ENCODE results near the gene PPM1E.
"Not testable (repeated sequence)": the region's sequence is repeated elsewhere in the genome, so short reads cannot be mapped to it uniquely, and the experiment has no call there.

The PPM1E gene

DNA sequence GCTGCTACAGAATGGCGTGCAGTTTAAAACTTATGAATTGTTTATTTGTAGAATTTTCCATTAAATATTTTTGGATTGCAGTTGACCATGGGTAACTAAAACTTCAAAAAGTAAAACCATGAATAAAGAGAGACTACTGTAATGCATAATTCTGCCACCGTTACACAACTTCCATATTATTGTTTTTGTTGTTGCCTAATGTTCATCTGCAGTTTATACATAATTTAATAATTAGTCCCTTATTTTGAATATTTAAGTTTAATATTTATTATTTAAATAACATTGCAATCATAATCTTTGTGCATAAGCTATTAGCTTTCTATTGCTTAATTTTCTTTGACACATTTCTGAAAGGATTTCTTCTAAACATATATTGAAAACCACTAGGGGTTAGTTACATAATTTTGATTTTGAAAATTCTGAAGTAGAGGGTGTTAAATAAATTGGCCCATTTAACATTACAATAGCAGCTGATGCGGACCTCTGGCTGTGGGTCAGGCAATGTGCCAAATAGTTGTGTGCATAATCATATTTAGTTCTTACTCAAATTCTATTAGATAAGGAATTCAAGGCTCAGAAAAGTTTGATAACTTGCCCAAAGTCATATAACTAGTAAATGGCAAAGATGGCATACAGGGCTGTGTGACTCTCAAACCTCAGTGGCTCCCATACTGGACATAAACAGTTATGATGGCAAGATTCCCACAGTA, 31.1 kb downstream of the PPM1E start:
- peak; percentile 34 for DNase-seq (ENCODE audit: low read depth, low spot score)
- TF ChIP-seq, protein P1, sequence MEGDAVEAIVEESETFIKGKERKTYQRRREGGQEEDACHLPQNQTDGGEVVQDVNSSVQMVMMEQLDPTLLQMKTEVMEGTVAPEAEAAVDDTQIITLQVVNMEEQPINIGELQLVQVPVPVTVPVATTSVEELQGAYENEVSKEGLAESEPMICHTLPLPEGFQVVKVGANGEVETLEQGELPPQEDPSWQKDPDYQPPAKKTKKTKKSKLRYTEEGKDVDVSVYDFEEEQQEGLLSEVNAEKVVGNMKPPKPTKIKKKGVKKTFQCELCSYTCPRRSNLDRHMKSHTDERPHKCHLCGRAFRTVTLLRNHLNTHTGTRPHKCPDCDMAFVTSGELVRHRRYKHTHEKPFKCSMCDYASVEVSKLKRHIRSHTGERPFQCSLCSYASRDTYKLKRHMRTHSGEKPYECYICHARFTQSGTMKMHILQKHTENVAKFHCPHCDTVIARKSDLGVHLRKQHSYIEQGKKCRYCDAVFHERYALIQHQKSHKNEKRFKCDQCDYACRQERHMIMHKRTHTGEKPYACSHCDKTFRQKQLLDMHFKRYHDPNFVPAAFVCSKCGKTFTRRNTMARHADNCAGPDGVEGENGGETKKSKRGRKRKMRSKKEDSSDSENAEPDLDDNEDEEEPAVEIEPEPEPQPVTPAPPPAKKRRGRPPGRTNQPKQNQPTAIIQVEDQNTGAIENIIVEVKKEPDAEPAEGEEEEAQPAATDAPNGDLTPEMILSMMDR (IDR thresholded peaks at IDR 0.05; ENCODE audit: insufficient read depth, low read length, missing control alignments), result no peak
- H3K4me3 ChIP-seq (ENCODE audit: low read depth, low read length), result no peak overlapping the region
- ChIA-PET POLR2A (no interaction called here), CTCF (interaction anchor here (1.5 kb wide), 1 partner anchor 12 kb away, joined by 3 read pairs; no protein-coding TSS in a partner anchor)

DNA sequence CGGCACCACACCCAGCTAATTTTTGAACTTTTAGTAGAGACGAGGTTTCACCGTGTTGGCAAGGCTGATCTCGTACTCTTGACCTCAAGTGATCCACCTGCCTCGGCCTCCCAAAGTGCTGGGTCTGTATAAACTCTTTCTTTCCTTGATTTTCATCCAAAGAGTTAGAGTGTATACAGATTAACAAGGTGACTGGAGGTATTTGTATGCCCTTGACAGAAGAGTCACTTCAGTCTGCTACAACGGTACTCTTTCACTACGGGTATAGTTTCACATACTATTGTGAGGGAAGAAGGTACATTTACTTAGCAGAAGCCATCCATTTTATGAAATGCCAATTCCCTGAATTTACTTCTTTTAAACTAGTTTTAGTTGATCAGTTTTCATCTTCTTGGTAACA, 32.5 kb downstream of the PPM1E start:
- no peak overlapping the region for H3K4me3 ChIP-seq (ENCODE audit: low read depth, low read length)
- no peak for DNase-seq (ENCODE audit: low read depth, low spot score)
- TF ChIP-seq, protein P1 (IDR thresholded peaks at IDR 0.05; ENCODE audit: insufficient read depth, low read length, missing control alignments), result no peak
- ChIA-PET CTCF (no interaction called here), POLR2A (no interaction called here)

DNA sequence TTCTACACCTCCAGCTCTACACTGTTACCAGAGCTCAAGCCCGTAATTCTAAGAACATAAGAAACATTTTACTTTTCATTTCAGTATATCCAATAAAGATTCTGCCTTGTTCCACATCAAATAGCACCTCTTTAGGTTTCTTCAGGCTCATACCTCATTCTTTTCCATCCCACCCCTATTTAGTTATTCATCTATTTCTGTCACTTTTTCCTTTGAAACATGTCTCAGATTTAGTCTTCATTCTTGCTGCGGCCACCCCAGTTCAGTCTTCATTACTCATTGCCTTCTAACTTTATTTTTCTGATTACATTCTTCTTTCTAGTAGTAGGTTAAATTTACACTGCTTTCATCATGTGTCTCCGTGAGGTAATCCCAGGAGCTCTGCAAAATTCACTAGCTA, 33.5 kb downstream of the PPM1E start:
- DNase-seq (ENCODE audit: low read depth, low spot score), result no peak
- CTCF ChIA-PET, result no interaction called here
- H3K4me3 ChIP-seq (ENCODE audit: low read depth, low read length), result no peak overlapping the region
- TF ChIP-seq, protein P1 (IDR thresholded peaks at IDR 0.05; ENCODE audit: insufficient read depth, low read length, missing control alignments), result no peak
- POLR2A ChIA-PET, result no interaction called here

DNA sequence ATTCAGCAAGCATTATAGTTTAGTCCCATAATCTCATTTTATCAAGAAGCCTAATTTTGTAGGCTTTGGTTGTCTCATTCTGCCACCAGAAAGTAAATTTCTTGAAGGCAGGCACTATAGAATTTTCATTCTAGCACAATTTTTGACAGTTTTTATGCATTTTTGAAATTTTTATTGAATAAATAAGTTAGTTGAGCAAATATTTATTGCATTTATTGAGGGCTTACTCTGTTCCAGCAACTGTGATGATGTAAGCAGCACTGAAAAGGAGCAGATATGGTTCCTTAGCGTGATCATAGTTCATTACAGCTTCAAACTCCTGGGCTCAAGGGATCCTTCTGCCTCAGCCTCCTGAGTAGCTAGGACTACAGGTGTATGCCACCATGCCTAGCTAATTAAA, 34.2 kb downstream of the PPM1E start:
- POLR2A ChIA-PET, result no interaction called here
- H3K4me3 ChIP-seq (ENCODE audit: low read depth, low read length), result no peak overlapping the region
- CTCF ChIA-PET, result no interaction called here
- TF ChIP-seq, protein P1 (IDR thresholded peaks at IDR 0.05; ENCODE audit: insufficient read depth, low read length, missing control alignments), result no peak
- no peak for DNase-seq (ENCODE audit: low read depth, low spot score)

DNA sequence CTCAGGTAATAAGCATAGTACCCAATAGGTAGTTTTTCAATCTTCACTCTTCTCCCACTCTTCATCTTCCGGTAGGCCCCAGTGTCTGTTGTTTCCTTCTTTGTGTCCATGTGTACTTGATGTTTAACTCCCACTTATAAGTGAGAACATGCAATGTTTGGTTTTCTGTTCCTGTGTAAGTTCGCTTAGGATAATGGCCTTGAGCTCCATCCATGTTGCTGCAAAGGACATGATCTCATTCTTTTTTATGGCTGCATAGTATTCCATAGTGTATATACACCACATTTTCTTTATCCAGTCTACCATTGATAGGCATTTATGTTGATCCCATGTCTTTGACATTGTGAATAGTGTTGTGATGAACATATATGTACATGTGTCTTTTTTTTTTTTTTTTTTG, 38.9 kb downstream of the PPM1E start:
- DNase-seq (ENCODE audit: low read depth, low spot score); CTCF ChIA-PET; POLR2A ChIA-PET; H3K4me3 ChIP-seq (ENCODE audit: low read depth, low read length): not testable (repeated sequence)

DNA sequence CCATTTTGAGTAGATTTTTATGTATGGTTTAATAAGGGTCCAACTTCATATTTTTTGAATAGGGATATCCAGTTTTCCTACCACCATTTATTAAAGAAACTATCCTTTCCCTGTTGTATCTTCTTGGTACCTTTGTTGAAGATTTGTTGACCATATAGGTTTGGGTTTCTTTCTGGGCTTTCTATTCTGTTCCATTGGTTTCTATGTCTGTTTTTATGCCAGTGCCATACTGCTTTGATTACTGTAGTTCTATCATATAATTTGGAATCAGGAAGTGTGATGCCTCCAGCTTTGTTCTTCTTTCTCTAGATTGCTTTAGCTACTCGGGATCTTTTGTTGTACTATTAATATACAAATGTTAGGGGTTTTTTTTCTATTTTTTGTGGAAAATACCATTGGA, 46.5 kb downstream of the PPM1E start:
- DNase-seq (ENCODE audit: low read depth, low spot score), result no peak
- H3K4me3 ChIP-seq (ENCODE audit: low read depth, low read length), result no peak overlapping the region
- POLR2A ChIA-PET, result no interaction called here
- CTCF ChIA-PET, result no interaction called here
- TF ChIP-seq, protein P1 (IDR thresholded peaks at IDR 0.05; ENCODE audit: insufficient read depth, low read length, missing control alignments), result no peak

DNA sequence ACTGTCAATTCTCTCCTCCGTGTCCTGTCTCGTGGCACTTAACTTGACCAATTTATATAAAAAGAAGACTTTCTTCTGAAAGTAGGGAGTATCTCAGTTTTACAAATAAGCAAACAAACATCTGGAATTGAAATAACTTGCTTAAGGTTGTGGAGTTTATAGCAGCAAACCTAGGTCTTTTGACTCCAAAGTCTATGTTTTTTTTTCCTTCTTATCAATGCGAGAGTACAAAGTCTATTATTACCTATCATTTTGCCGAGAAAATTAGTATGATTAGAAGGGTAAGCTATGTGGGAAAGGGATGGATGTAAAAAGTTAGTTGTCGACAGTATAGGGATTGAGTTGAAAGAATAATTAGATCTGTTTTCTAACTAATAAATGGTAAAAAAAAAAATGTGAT, 50.4 kb downstream of the PPM1E start:
- ChIA-PET CTCF (no interaction called here), POLR2A (no interaction called here)
- TF ChIP-seq, protein P1 (IDR thresholded peaks at IDR 0.05; ENCODE audit: insufficient read depth, low read length, missing control alignments), result no peak
- DNase-seq (ENCODE audit: low read depth, low spot score), result no peak
- no peak overlapping the region for H3K4me3 ChIP-seq (ENCODE audit: low read depth, low read length)
